Peyer's patch (tissue), 4 donors: ENCODE results near the gene PVALB.

Experiments used
- CTCF ChIP-seq, 6 experiments: fragments of 450-650 bp in 4 of 6; fragments of 200-600 bp in 2 of 6; sonication (generic) in 1 of 6; IDR thresholded peaks; one replicate each; pipeline ENCODE4 v1.5.1; 2017 to 2019; ENCODE audit warnings: antibody characterized with exemption in 6 of 6, mild to moderate bottlenecking in 3 of 6, moderate library complexity in 1 of 6
- POLR2A ChIP-seq, 2 donors: fragments of 450-650 bp; IDR thresholded peaks; one replicate each; pipeline ENCODE4 v1.5.1; 2017; ENCODE audit warnings: antibody characterized with exemption in 2 of 2, mild to moderate bottlenecking in 2 of 2, moderate library complexity in 2 of 2

GRCh38 chr22:36768616-36769015, 48.2 kb downstream of the PVALB start:
- TF ChIP-seq CTCF (IDR thresholded peaks at IDR 0.05) (no peak), POLR2A (IDR thresholded peaks at IDR 0.05) (no peak)
